ENCODE data around the gene METTL25B. TPM values are rescaled to one million over a fixed set of nuclear protein-coding genes. Genes with fewer than 3 reads are reported as not detected.

METTL25B gene
- total RNA-seq (10 to 100 TPM; 13.0 to 36.1 (median 32.3) TPM), total RNA-seq (6.3 to 24.1 (median 14.6) reads per million in 29 experiments)
- total RNA-seq (2013) = 15.7 TPM

GRCh38 chr1:156727926-156728598, at the start of gene METTL25B:
Gene METTL25B, plus strand, starts transcription at chr1:156728469. Its CDS starts 636 bp downstream, at chr1:156729105.
- CTCF ChIA-PET = interaction anchor here (0.6 to 4.7 kb wide), 14 partner anchors 13 to 227 kb away, joined by 3 to 68 read pairs (median 6); partner anchors contain the start of genes HDGF (in 1 of the 2), MEF2D (in 1 of the 2), MRPL24 (in 1 of the 2) and NES (in 1 of the 2)
- Mint-ChIP-seq H3K4me1 (peaks cover 23 to 32% (median 30%) of the 10 kb centered on the region in 3 donors), H3K27me3 (no peaks in the 10 kb centered on the region), H3K36me3 (peaks cover 23% of the 10 kb centered on the region), H3K27ac (peak within 1 kb of the TSS; percentile 86 to 94), H3K4me3 (no peak within 1 kb of the TSS), H3K9me3 (no peaks in the 10 kb centered on the region)
- Histone ChIP-seq H3K36me3 (ENCODE audit: control insufficient read depth in 2 of 2, extremely low read depth in 1 of 2, insufficient read depth in 1 of 2, low read length in 1 of 2) (peaks cover 0 to 28% of the 10 kb centered on the region in 2 donors), H3K4me1 (ENCODE audit: control insufficient read depth in 1 of 2, extremely low read depth in 1 of 2, insufficient read depth in 2 of 2, low read length in 2 of 2) (peaks cover 26 to 52% of the 10 kb centered on the region in 2 experiments), H3K27me3 (replicated peaks in 1 of 2; ENCODE audit: control insufficient read depth in 2 of 2, extremely low read depth in 1 of 2, insufficient read depth in 2 of 2, low read length in 1 of 2) (no peaks in the 10 kb centered on the region), H3K9me3 (no peaks in the 10 kb centered on the region), H3K27ac (ENCODE audit: low read length) (peak within 1 kb of the TSS; percentile 100), H3K4me3 (ENCODE audit: control insufficient read depth in 1 of 2, extremely low read depth in 1 of 2, low read length in 1 of 2) (peak within 1 kb of the TSS; percentile 91 to 97)
- WGBS (ENCODE audit: insufficient coverage) = 0% methylated on average over 30 of the region's 46 CpGs
- POLR2A ChIA-PET = interaction anchor here (0.6 to 2.1 kb wide), 6 partner anchors 11 to 42 kb away, joined by 3 to 29 read pairs (median 7); partner anchors contain the start of genes MRPL24 (in 2 of the 2), HDGF (in 1 of the 2) and PRCC (in 1 of the 2)
- peak in 19 of 35 experiments; percentile 48 to 80 (median 61) for DNase-seq
- peak; percentile 64 to 71 (median 69) for ATAC-seq (replicated peaks in 1 of 4)

DNA sequence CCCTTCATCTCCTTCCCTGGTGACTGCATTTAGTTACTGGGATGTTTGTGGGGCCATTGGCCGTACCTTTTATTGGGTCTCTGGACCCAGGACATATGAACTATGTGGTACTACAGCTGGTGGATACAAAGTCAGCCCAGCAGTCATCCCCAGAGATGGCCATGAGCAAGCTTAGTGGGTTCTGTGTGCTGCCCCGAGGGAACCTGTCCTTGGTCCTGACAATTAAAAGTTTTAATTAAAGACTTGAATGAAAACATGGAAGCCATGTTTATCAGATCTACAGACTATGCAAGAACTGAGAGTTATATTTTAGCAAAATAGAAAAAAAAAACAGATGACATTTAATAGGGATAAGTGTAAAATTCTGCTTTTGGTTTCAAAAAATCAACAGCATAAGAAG, 48.2 kb upstream of the METTL25B start:
- ATAC-seq (replicated peaks in 1 of 4) = no peak
- H3K4me1 ChIP-seq (ENCODE audit: control insufficient read depth in 1 of 2, extremely low read depth in 1 of 2, insufficient read depth in 2 of 2, low read length in 2 of 2) = peaks cover 3 to 24% of the 10 kb centered on the region in 2 experiments
- H3K4me3 Mint-ChIP-seq = no peak overlapping the region
- DNase-seq = no peak
- H3K27me3 Mint-ChIP-seq = peaks cover 41 to 67% of the 10 kb centered on the region in 2 donors
- CTCF ChIA-PET = interaction anchor here in 1 of 2 donors (1.0 kb wide), 1 partner anchor 55 kb away, joined by 3 read pairs; no protein-coding TSS in a partner anchor
- H3K36me3 Mint-ChIP-seq = no peaks in the 10 kb centered on the region
- no peaks in the 10 kb centered on the region for H3K9me3 ChIP-seq
- H3K9me3 Mint-ChIP-seq = no peaks in the 10 kb centered on the region
- H3K27ac Mint-ChIP-seq = peak overlapping the region in 1 of 2 donors; percentile 8
- H3K36me3 ChIP-seq (ENCODE audit: control insufficient read depth in 2 of 2, extremely low read depth in 1 of 2, insufficient read depth in 1 of 2, low read length in 1 of 2) = no peaks in the 10 kb centered on the region
- peaks cover 28 to 34% (median 30%) of the 10 kb centered on the region in 3 donors for H3K4me1 Mint-ChIP-seq
- no peak overlapping the region for H3K27ac ChIP-seq (ENCODE audit: low read length)
- H3K4me3 ChIP-seq (ENCODE audit: control insufficient read depth in 1 of 2, extremely low read depth in 1 of 2, low read length in 1 of 2) = no peak overlapping the region
- POLR2A ChIA-PET = interaction anchor here in 1 of 2 donors (0.6 kb wide), 1 partner anchor 49 kb away, joined by 3 read pairs; the partner anchor contains the start of gene ISG20L2
- 69% methylated on average over 2 of the region's 2 CpGs for WGBS (ENCODE audit: insufficient coverage)
- H3K27me3 ChIP-seq (replicated peaks in 1 of 2; ENCODE audit: control insufficient read depth in 2 of 2, extremely low read depth in 1 of 2, insufficient read depth in 2 of 2, low read length in 1 of 2) = peaks cover 9 to 78% of the 10 kb centered on the region in 2 experiments

DNA sequence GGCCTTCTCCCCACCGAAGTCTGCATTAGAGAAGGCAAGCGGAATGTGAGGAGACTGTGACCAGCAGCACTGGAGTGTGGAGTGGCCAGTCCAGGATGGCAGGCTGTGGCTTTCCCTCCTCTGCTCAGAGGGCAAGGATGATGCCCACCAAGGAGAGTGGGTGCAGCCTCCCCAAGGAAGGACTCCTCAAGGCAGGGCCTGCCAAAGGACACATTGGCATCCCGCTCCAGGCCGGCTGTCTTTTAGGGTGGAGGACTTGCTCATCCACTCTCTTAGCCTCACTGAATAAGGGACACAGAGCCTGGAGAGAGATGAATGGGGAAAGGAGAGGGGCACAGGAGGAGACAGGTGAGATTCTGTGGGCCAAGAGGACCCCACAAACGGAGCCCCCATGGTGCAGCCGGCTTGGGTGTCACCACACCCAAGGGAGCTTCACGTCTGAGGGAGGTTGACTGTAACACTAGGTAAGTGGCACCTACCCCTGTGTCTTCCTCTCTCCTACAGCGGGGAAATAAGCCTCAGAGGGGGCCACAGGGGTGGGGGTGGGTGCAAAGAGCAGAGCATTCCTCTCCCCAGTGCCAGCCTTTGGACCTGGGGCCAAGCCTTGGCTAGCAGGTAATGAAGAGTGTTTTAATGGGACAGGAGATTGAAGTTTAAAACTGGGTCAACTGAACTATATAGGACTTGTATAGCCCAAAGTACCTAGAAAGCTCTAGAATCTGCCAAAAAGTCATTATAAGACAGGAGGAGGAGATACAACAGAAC, 46.9 kb upstream of the METTL25B start:
- ChIA-PET CTCF (no interaction called here), POLR2A (no interaction called here)
- Histone ChIP-seq H3K27ac (ENCODE audit: low read length) (no peak overlapping the region), H3K4me1 (ENCODE audit: control insufficient read depth in 1 of 2, extremely low read depth in 1 of 2, insufficient read depth in 2 of 2, low read length in 2 of 2) (peaks cover 3 to 24% of the 10 kb centered on the region in 2 experiments), H3K36me3 (ENCODE audit: control insufficient read depth in 2 of 2, extremely low read depth in 1 of 2, insufficient read depth in 1 of 2, low read length in 1 of 2) (no peaks in the 10 kb centered on the region), H3K9me3 (no peaks in the 10 kb centered on the region), H3K4me3 (ENCODE audit: control insufficient read depth in 1 of 2, extremely low read depth in 1 of 2, low read length in 1 of 2) (no peak overlapping the region), H3K27me3 (replicated peaks in 1 of 2; ENCODE audit: control insufficient read depth in 2 of 2, extremely low read depth in 1 of 2, insufficient read depth in 2 of 2, low read length in 1 of 2) (peaks cover 9 to 74% of the 10 kb centered on the region in 2 experiments)
- no peaks in the 10 kb centered on the region for H3K36me3 Mint-ChIP-seq
- H3K4me1 Mint-ChIP-seq = peaks cover 28 to 34% (median 30%) of the 10 kb centered on the region in 3 donors
- ATAC-seq (replicated peaks in 1 of 4) (no peak), DNase-seq (no peak)
- H3K9me3 Mint-ChIP-seq = no peaks in the 10 kb centered on the region
- no peak overlapping the region for H3K27ac Mint-ChIP-seq
- 100% methylated on average over 2 of the region's 8 CpGs for WGBS (ENCODE audit: insufficient coverage)
- no peak overlapping the region for H3K4me3 Mint-ChIP-seq
- H3K27me3 Mint-ChIP-seq = peaks cover 41 to 58% of the 10 kb centered on the region in 2 donors

DNA sequence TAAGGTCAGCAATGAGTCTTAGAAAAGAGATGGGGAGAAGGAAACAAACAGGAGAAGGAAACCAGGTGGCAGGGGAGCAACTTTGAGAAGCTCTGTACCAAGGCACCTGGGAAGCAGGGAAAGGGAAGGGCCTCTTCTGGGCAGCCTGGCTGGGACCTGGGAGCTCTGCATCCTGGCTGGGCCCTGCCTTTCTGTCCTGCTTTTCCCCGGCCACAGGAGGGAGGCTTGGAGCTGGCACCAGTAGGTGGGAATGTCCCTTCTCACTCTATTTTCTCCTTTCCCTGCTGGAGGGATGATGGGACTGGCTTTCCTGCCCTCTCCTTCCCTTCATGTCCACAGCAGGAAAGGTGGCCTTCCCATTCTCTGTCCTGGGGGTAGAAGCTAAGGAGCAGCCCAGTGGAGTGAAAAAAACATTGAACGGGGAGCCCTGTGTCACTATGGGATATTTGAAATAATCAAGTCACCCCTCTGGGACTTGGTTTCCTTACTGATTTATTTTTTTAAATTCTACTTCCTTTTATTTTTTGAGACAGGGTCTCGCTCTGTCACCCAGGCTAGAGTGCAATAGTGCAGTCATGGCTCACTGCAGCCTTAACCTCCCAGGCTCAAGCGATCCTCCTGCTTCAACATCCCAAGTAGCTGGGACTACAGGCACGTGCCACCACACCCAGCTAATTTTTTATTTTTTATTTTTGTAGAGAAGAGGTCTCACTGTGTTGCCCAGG, 45.9 kb upstream of the METTL25B start:
- Histone ChIP-seq H3K27me3 (replicated peaks in 1 of 2; ENCODE audit: control insufficient read depth in 2 of 2, extremely low read depth in 1 of 2, insufficient read depth in 2 of 2, low read length in 1 of 2) (peaks cover 9 to 71% of the 10 kb centered on the region in 2 experiments), H3K9me3 (no peaks in the 10 kb centered on the region), H3K36me3 (ENCODE audit: control insufficient read depth in 2 of 2, extremely low read depth in 1 of 2, insufficient read depth in 1 of 2, low read length in 1 of 2) (no peaks in the 10 kb centered on the region), H3K4me1 (ENCODE audit: control insufficient read depth in 1 of 2, extremely low read depth in 1 of 2, insufficient read depth in 2 of 2, low read length in 2 of 2) (peaks cover 3 to 18% of the 10 kb centered on the region in 2 experiments), H3K4me3 (ENCODE audit: control insufficient read depth in 1 of 2, extremely low read depth in 1 of 2, low read length in 1 of 2) (no peak overlapping the region), H3K27ac (ENCODE audit: low read length) (no peak overlapping the region)
- POLR2A ChIA-PET = no interaction called here
- H3K27me3 Mint-ChIP-seq = peaks cover 36 to 56% of the 10 kb centered on the region in 2 donors
- ATAC-seq (replicated peaks in 1 of 4) = no peak
- no peak overlapping the region for H3K4me3 Mint-ChIP-seq
- CTCF ChIA-PET = interaction anchor here in 1 of 2 donors (1.2 kb wide), 1 partner anchor 43 kb away, joined by 3 read pairs; no protein-coding TSS in a partner anchor
- 100% methylated on average over 1 of the region's 5 CpGs for WGBS (ENCODE audit: insufficient coverage)
- H3K4me1 Mint-ChIP-seq = peaks cover 26 to 30% (median 29%) of the 10 kb centered on the region in 3 donors
- DNase-seq = no peak
- H3K36me3 Mint-ChIP-seq = no peaks in the 10 kb centered on the region
- H3K9me3 Mint-ChIP-seq = no peaks in the 10 kb centered on the region
- H3K27ac Mint-ChIP-seq = no peak overlapping the region

- Mint-ChIP-seq H3K9me3 (no peaks in the 10 kb centered on the region), H3K36me3 (no peaks in the 10 kb centered on the region), H3K4me1 (peaks cover 17 to 19% (median 19%) of the 10 kb centered on the region in 3 donors), H3K27ac (no peak overlapping the region), H3K27me3 (peaks cover 25 to 47% of the 10 kb centered on the region in 2 donors), H3K4me3 (no peak overlapping the region)
- no peak overlapping the region for H3K27ac ChIP-seq (ENCODE audit: low read length)
- peak; percentile 70 to 86 (median 78) for ATAC-seq (replicated peaks in 1 of 4)
- POLR2A ChIA-PET = no interaction called here
- H3K9me3 ChIP-seq = no peaks in the 10 kb centered on the region
- WGBS (ENCODE audit: insufficient coverage) = 0% methylated on average over 2 of the region's 5 CpGs
- H3K36me3 ChIP-seq (ENCODE audit: control insufficient read depth in 2 of 2, extremely low read depth in 1 of 2, insufficient read depth in 1 of 2, low read length in 1 of 2) = no peaks in the 10 kb centered on the region
- H3K4me1 ChIP-seq (ENCODE audit: control insufficient read depth in 1 of 2, extremely low read depth in 1 of 2, insufficient read depth in 2 of 2, low read length in 2 of 2) = peaks cover 3 to 11% of the 10 kb centered on the region in 2 experiments
- CTCF ChIA-PET = interaction anchor here (0.6 to 1.8 kb wide), 5 partner anchors 22 to 244 kb away, joined by 3 to 7 read pairs (median 3); partner anchors contain the start of gene CRABP2 (in 1 of the 2)
- DNase-seq = peak in 3 of 35 experiments; percentile 20 to 47 (median 31)
- H3K4me3 ChIP-seq (ENCODE audit: control insufficient read depth in 1 of 2, extremely low read depth in 1 of 2, low read length in 1 of 2) = no peak overlapping the region
- peaks cover 6 to 66% of the 10 kb centered on the region in 2 experiments for H3K27me3 ChIP-seq (replicated peaks in 1 of 2; ENCODE audit: control insufficient read depth in 2 of 2, extremely low read depth in 1 of 2, insufficient read depth in 2 of 2, low read length in 1 of 2)
Observed at GRCh38 chr1:156684227-156684782, 44.0 kb upstream of the METTL25B start.

All from T-cell (primary cell).